H1 (cell line): ENCODE data around the gene IAH1. TPM values are rescaled to one million over a fixed set of nuclear protein-coding genes. Genes with fewer than 3 reads are reported as not detected.

ENCODE experiments used
- CEBPB ChIP-seq: IDR thresholded peaks from 2 replicates; pipeline ENCODE4 v1.6.1; 2012; ENCODE audit warnings: low read depth, low read length
- CHD7 ChIP-seq: fragments of 300-600 bp; sonication (generic); IDR thresholded peaks from 2 replicates; pipeline ENCODE4 v1.7.1; 2012; ENCODE audit warnings: low read length, moderate library complexity, mild to moderate bottlenecking, inconsistent platforms; ENCODE audit not compliant: insufficient replicate concordance
- CREB1 ChIP-seq: IDR thresholded peaks from 2 replicates; pipeline ENCODE4 v1.6.1; 2012; ENCODE audit warnings: inconsistent platforms
- EGR1 ChIP-seq: IDR thresholded peaks from 2 replicates; pipeline ENCODE4 v1.6.1; 2011; ENCODE audit warnings: low read depth, low read length, borderline replicate concordance
- HDAC2 ChIP-seq, 2 experiments: fragments of 300-600 bp in 1 of 2; sonication (generic) in 1 of 2; IDR thresholded peaks; 2 replicates each; pipeline ENCODE4 v1.6.1; 2011 to 2012; ENCODE audit warnings: low read depth in 2 of 2, low read length in 2 of 2, mild to moderate bottlenecking in 2 of 2, moderate library complexity in 2 of 2, borderline replicate concordance in 1 of 2, inconsistent platforms in 1 of 2
- JUN ChIP-seq: IDR thresholded peaks from 2 replicates; pipeline ENCODE4 v1.6.1; 2011; ENCODE audit warnings: low read depth, mild to moderate bottlenecking, improper control_type of control experiment, low read length
- RAD21 ChIP-seq, 2 experiments: IDR thresholded peaks in 1 of 2; conservative IDR thresholded peaks in 1 of 2; 2 replicates each; pipeline ENCODE4 v1.6.1; 2011; ENCODE audit warnings: low read depth in 2 of 2, low read length in 2 of 2, improper control_type of control experiment in 1 of 2, inconsistent platforms in 1 of 2, mild to moderate bottlenecking in 1 of 2, moderate library complexity in 1 of 2
- SUZ12 ChIP-seq: fragments of 200-600 bp; sonication (generic); IDR thresholded peaks from 2 replicates; pipeline ENCODE4 v1.6.1; 2012; ENCODE audit warnings: mild to moderate bottlenecking, inconsistent platforms, low read length, moderate library complexity, mixed read lengths
- TCF12 ChIP-seq: IDR thresholded peaks from 2 replicates; pipeline ENCODE4 v1.6.1; 2011; ENCODE audit warnings: low read depth, mild to moderate bottlenecking, low read length
- YY1 ChIP-seq: IDR thresholded peaks from 2 replicates; pipeline ENCODE4 v1.6.1; 2011; ENCODE audit warnings: low read depth, mild to moderate bottlenecking, low read length
- polyA plus RNA-seq, 7 experiments: library from polyadenylated mRNA; depleted of rRNA in 3 of 7; stranded (reverse) in 5 of 7; unstranded in 2 of 7; fragments of >200 nt in 5 of 7; fragments of 200-250 nt in 2 of 7; gene quantifications; 1 replicate in 5 of 7; 2 replicates in 1 of 7; 4 replicates in 1 of 7; pipeline versions ENCODE4 v1.2.1 to v1.2.3, GENCODE V29; 2011 to 2013; ENCODE audit warnings: missing spikeins in 2 of 7, mixed read lengths in 2 of 7
- total RNA-seq: library from RNA; stranded (reverse); fragmentation: NEBNext Ultra II Directional; extraction: Animal tissue kit (Norgen Biotek cat#: 25700); gene quantifications from 2 replicates; pipeline ENCODE4 v1.2.1, GENCODE V29; 2021

Gene IAH1
- total and polyA plus RNA-seq, 2 of the 8 experiments (the other 6 are each of a cell fraction or from before 2014, with no cell fraction given): 15.1 to 21.5 TPM

DNA sequence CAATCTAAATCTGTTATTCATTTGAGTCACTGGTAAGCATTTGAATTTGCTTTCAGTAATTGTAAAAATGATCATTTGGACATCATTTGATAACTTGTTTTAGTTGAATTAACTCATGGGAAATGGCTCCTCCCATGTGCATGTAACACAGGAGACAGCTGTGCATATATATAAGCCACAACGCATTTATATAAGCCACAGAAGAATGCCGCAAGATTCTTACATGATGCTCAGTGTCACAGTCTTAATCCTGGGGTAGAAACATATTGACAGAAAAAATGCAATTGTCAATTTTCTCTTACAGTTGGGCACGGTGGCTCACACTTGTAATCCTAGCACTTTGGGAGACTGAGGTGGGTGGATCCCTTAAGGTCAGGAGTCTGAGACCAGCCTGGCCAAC, 13.3 kb upstream of the IAH1 start (continued):
- no peak for TF ChIP-seq CHD7
- TF ChIP-seq SUZ12: no peak
- TF ChIP-seq JUN: no peak
- TF ChIP-seq HDAC2 (IDR thresholded peaks at IDR 0.05; ENCODE audit: borderline replicate concordance in 1 of 2, low read depth in 2 of 2, low read length in 2 of 2): no peak
- no peak for TF ChIP-seq TCF12
- TF ChIP-seq YY1: no peak
- TF ChIP-seq CREB1: no peak
- no peak for TF ChIP-seq CEBPB
- TF ChIP-seq RAD21 (IDR thresholded peaks at IDR 0.05 in 1 of 2, conservative IDR thresholded peaks at IDR 0.05 in 1 of 2; ENCODE audit: low read depth in 2 of 2, low read length in 2 of 2): no peak
- no peak for TF ChIP-seq EGR1
